Vagina (tissue), 2 donors: ENCODE data around the gene FAM114A2. TPM values are rescaled to one million over a fixed set of nuclear protein-coding genes. Genes with fewer than 3 reads are reported as not detected.

ENCODE experiments used
- DNase-seq, 2 donors: peaks; one replicate each; pipeline ENCODE4 v3.0.0-alpha.2; 2017; ENCODE audit errors: extremely low spot score in 2 of 2
- H3K27ac ChIP-seq: fragments of 200-600 bp; sonication (generic); one replicate; pipeline ENCODE4 v1.5.1; 2019
- H3K27me3 ChIP-seq: fragments of 200-600 bp; sonication (generic); one replicate; pipeline ENCODE4 v1.5.1; 2019
- H3K36me3 ChIP-seq, 2 donors: fragments of 200-600 bp; sonication (generic); one replicate each; pipeline ENCODE4 v1.5.1; 2017 to 2019
- H3K4me1 ChIP-seq: fragments of 200-600 bp; sonication (generic); one replicate; pipeline ENCODE4 v1.5.1; 2019
- H3K4me3 ChIP-seq, 2 donors: fragments of 200-600 bp; sonication (generic); 1 replicate in 1 of 2; 2 replicates in 1 of 2; pipeline ENCODE4 v1.5.1; 2016 to 2019
- H3K9me3 ChIP-seq: fragments of 200-600 bp; sonication (generic); one replicate; pipeline ENCODE4 v1.5.1; 2019
- CTCF ChIP-seq, 3 experiments: fragments of 450-650 bp in 2 of 3; fragments of 200-600 bp in 1 of 3; sonication (generic) in 1 of 3; IDR thresholded peaks; one replicate each; pipeline ENCODE4 v1.5.1; 2017 to 2019; ENCODE audit warnings: antibody characterized with exemption in 3 of 3, mild to moderate bottlenecking in 2 of 3, moderate library complexity in 2 of 3
- POLR2A ChIP-seq, 2 donors: fragments of 450-650 bp; IDR thresholded peaks; one replicate each; pipeline ENCODE4 v1.6.1; 2017; ENCODE audit warnings: antibody characterized with exemption in 2 of 2, mild to moderate bottlenecking in 2 of 2, moderate library complexity in 2 of 2
- POLR2AphosphoS5 ChIP-seq, 2 donors: sonication (generic); formaldehyde crosslinking; IDR thresholded peaks; one replicate each; pipeline ENCODE4 v1.9.0; 2017; ENCODE audit warnings: antibody characterized with exemption in 2 of 2, mild to moderate bottlenecking in 2 of 2, low read depth in 1 of 2; ENCODE audit not compliant: insufficient read depth in 1 of 2
- intact Hi-C: fragments of 100-400 bp; cut with DNase I; formaldehyde crosslinking; loops from one replicate; pipeline ENCODE4 v1.15.1; 2023
- total RNA-seq: library from RNA; depleted of rRNA; stranded (reverse); fragments of >200 nt; gene quantifications from one replicate; pipeline ENCODE4 v1.2.3, GENCODE V29; 2016

FAM114A2 gene
- total RNA-seq, 1 donor from 2014 or later = 20.4 TPM

- intact Hi-C loops = loop anchor here (10.0 kb wide), 1 partner anchor 430 kb away; no protein-coding TSS in a partner anchor
- H3K4me3 ChIP-seq = no peak overlapping the region
- TF ChIP-seq POLR2AphosphoS5 (IDR thresholded peaks at IDR 0.05; ENCODE audit: insufficient read depth in 1 of 2, low read depth in 1 of 2) (no peak), POLR2A (IDR thresholded peaks at IDR 0.05) (no peak), CTCF (IDR thresholded peaks at IDR 0.05) (no peak)
Observed at GRCh38 chr5:153974813-153975163, 63.9 kb downstream of the FAM114A2 start.

GRCh38 chr5:153974131-153974812 is 64.4 kb downstream of the FAM114A2 start:
- DNase-seq = no peak
- intact Hi-C loops = loop anchor here (10.0 kb wide), 1 partner anchor 431 kb away; no protein-coding TSS in a partner anchor

More at GRCh38 chr5:153974813-153975163, 63.9 kb downstream of the FAM114A2 start:
- no peak overlapping the region for H3K27ac ChIP-seq
- H3K27me3 ChIP-seq = no peaks in the 10 kb centered on the region
- no peaks in the 10 kb centered on the region for H3K4me1 ChIP-seq
- no peaks in the 10 kb centered on the region for H3K9me3 ChIP-seq
- DNase-seq = no peak
- no peaks in the 10 kb centered on the region for H3K36me3 ChIP-seq

GRCh38 chr5:153972240-153972639 is 66.5 kb downstream of the FAM114A2 start:
- Histone ChIP-seq H3K4me3 (no peak overlapping the region), H3K9me3 (no peaks in the 10 kb centered on the region), H3K27ac (no peak overlapping the region), H3K36me3 (no peaks in the 10 kb centered on the region), H3K4me1 (no peaks in the 10 kb centered on the region), H3K27me3 (no peaks in the 10 kb centered on the region)
- DNase-seq = no peak
- intact Hi-C loops = loop anchor here (10.0 kb wide), 1 partner anchor 433 kb away; no protein-coding TSS in a partner anchor
- TF ChIP-seq POLR2A (IDR thresholded peaks at IDR 0.05) (no peak), CTCF (IDR thresholded peaks at IDR 0.05) (no peak), POLR2AphosphoS5 (IDR thresholded peaks at IDR 0.05; ENCODE audit: insufficient read depth in 1 of 2, low read depth in 1 of 2) (no peak)

More at GRCh38 chr5:153974131-153974812, 64.4 kb downstream of the FAM114A2 start:
- Histone ChIP-seq H3K9me3 (no peaks in the 10 kb centered on the region), H3K4me1 (no peaks in the 10 kb centered on the region), H3K36me3 (no peaks in the 10 kb centered on the region), H3K27me3 (no peaks in the 10 kb centered on the region), H3K27ac (no peak overlapping the region), H3K4me3 (no peak overlapping the region)
- TF ChIP-seq CTCF (IDR thresholded peaks at IDR 0.05) (peak; percentile 10 to 55 (median 31)), POLR2AphosphoS5 (IDR thresholded peaks at IDR 0.05; ENCODE audit: insufficient read depth in 1 of 2, low read depth in 1 of 2) (no peak), POLR2A (IDR thresholded peaks at IDR 0.05) (no peak)

GRCh38 chr5:153970496-153970895 is 68.2 kb downstream of the FAM114A2 start:
- TF ChIP-seq CTCF (IDR thresholded peaks at IDR 0.05) = no peak
- no peak for TF ChIP-seq POLR2AphosphoS5 (IDR thresholded peaks at IDR 0.05; ENCODE audit: insufficient read depth in 1 of 2, low read depth in 1 of 2)
- TF ChIP-seq POLR2A (IDR thresholded peaks at IDR 0.05) = no peak

GRCh38 chr5:153969563-153969895 is 69.2 kb downstream of the FAM114A2 start:
- no peak for DNase-seq
- no peak overlapping the region for H3K4me3 ChIP-seq

More at GRCh38 chr5:153970496-153970895, 68.2 kb downstream of the FAM114A2 start:
- DNase-seq = peak in 1 of 2 donors; percentile 60
- H3K27me3 ChIP-seq = no peaks in the 10 kb centered on the region
- no peaks in the 10 kb centered on the region for H3K36me3 ChIP-seq
- intact Hi-C loops = loop anchor here (10.0 kb wide), 1 partner anchor 434 kb away; no protein-coding TSS in a partner anchor
- H3K4me3 ChIP-seq = no peak overlapping the region
- H3K27ac ChIP-seq = no peak overlapping the region
- no peaks in the 10 kb centered on the region for H3K9me3 ChIP-seq
- H3K4me1 ChIP-seq = no peaks in the 10 kb centered on the region

More at GRCh38 chr5:153969563-153969895, 69.2 kb downstream of the FAM114A2 start:
- no peaks in the 10 kb centered on the region for H3K36me3 ChIP-seq
- no peak overlapping the region for H3K27ac ChIP-seq
- no peak for TF ChIP-seq POLR2A (IDR thresholded peaks at IDR 0.05)
- TF ChIP-seq POLR2AphosphoS5 (IDR thresholded peaks at IDR 0.05; ENCODE audit: insufficient read depth in 1 of 2, low read depth in 1 of 2) = no peak
- no peak for TF ChIP-seq CTCF (IDR thresholded peaks at IDR 0.05)
- no peaks in the 10 kb centered on the region for H3K4me1 ChIP-seq
- no peaks in the 10 kb centered on the region for H3K9me3 ChIP-seq
- no peaks in the 10 kb centered on the region for H3K27me3 ChIP-seq
- intact Hi-C loops = loop anchor here (10.0 kb wide), 1 partner anchor 475 kb away; the partner anchor contains the start of gene GRIA1
